HG03097 (cell line): ENCODE measurements around the gene SND1.

Experiments used
- ATAC-seq: cut with Tn5 transposase; IDR thresholded peaks from one replicate; pipeline ENCODE4 v1.9.1; 2021; ENCODE audit not compliant: unreplicated experiment, low FRiP score

SND1 gene

GRCh38 chr7:127798023-127798422 lies 146.0 kb downstream of the SND1 start:
- no peak for ATAC-seq

DNA sequence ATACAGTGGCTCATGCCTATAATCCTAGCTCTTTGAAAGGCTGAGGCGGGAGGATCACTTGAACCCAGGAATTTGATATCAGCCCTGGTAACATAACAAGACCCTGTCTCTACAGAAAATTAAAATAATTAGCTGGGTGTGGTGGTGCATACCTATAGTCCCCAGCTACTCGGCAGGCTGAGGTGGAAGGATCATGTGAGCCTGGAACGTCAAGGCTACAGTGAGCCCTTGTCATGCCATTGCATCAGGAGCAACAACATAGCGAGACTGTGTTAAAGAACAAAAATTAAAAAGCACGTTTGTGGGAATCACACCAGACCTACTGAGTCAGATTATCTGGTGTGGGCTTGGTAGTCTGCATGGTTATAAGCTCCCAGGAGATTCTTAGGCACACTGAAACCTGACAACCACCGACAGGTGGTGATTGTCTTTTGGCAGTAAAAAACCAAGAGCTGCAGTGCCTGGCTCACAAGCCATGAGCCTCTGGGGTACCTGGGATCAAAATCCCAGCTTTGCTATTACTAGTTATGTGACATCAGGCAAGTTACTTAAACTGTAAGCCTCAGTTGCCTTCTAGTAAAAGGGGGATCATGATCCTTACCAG lies 146.9 kb downstream of the SND1 start:
- ATAC-seq: no peak

DNA sequence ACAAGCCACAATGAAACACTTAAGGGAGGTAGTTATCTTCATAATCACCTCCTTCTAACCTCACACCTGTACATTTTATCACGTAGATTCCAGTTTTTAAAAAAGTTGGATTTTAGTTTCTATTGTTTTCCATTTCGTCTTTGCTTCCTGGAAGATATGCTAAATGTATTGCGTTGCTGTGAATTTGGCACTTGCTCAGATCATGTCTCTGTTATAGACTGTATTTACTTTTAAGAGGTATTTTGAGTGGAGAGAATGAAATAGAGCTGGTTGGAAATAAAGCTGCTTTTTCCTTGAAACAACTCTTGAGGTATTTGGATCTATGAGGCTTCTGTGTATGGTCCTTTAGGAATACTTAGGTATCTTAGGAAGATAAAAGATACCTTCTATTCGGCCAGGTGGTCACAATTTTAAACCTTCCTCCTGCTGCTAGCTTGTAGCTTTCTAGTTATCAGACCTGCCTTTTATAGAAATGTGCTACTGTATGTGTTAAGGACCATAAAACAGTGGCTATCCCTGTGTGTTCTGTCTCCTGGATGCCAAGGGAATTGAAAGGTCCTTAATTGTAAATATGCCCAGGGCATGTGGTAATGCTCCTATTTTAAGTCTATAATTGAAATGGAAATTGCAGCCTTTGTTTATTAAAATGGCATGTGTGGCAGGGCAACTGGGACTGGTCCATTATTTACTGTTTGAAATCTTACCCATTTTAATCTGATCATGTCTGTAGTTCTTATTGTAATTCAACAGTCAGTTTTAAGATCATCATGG lies 147.7 kb downstream of the SND1 start:
- ATAC-seq: no peak

DNA sequence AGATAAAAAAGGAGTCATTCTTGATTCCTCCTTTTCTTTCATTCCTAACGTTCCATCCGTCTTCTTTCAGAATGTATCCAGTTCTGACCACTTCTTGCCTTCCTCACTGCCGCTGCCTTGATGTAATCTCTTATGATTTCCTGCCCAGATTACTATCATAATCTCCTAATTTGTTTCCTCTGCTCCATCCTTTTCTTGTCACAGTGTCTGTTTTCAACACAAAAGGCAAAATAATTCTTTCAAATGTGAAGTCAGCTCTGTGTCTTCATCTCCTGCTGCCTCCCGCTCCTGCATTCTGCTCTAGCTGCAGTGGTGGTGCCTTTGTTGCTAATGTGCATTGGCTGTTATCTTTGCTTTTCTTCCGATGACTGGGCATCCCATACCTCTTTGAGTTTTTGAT lies 150.9 kb downstream of the SND1 start:
- no peak for ATAC-seq

GRCh38 chr7:127803626-127804025 lies 151.6 kb downstream of the SND1 start:
- ATAC-seq: no peak

GRCh38 chr7:127807340-127807739 lies 155.3 kb downstream of the SND1 start:
- no peak for ATAC-seq

GRCh38 chr7:127807829-127808228 lies 155.8 kb downstream of the SND1 start:
- no peak for ATAC-seq

DNA sequence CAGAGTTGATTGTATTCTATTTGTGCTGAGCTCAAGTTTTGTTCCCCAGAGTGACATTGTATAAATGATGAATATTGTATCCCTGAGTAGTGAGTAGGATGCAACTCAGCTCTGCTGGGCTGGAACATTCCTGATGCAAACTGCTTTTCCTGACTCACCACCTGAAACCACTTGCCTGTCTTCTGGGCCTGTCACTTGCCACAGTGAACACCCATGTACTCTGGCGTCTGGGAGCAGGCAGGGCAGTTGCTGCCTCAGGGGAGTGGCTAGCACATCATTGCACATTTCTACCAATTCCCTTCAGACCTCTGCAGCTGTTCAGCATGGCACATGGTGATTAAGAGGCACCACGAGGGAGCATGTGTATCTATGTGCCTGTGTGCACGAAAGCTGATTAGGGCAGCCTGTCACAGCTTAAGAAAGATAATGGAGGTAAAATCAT lies 157.3 kb downstream of the SND1 start:
- ATAC-seq: no peak

DNA sequence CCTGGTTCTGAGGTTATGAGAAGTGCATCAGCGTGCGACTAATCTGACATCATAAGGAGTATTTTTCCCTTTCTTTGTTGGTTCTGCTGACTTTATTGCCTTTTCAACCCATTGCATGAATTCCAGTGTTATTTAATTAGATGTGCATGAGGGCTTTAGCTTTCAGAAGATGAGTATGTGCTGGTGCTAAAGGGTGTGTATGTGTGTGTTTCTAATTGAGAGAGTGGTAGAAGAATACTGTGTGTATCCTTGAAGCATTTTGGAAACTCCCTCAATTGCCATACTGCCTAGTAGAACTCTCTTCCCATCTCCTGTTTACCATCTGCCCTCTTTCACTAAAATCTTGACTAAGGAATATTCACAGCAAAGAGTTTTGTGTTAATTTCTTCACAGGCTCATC lies 158.1 kb downstream of the SND1 start:
- ATAC-seq: no peak

DNA sequence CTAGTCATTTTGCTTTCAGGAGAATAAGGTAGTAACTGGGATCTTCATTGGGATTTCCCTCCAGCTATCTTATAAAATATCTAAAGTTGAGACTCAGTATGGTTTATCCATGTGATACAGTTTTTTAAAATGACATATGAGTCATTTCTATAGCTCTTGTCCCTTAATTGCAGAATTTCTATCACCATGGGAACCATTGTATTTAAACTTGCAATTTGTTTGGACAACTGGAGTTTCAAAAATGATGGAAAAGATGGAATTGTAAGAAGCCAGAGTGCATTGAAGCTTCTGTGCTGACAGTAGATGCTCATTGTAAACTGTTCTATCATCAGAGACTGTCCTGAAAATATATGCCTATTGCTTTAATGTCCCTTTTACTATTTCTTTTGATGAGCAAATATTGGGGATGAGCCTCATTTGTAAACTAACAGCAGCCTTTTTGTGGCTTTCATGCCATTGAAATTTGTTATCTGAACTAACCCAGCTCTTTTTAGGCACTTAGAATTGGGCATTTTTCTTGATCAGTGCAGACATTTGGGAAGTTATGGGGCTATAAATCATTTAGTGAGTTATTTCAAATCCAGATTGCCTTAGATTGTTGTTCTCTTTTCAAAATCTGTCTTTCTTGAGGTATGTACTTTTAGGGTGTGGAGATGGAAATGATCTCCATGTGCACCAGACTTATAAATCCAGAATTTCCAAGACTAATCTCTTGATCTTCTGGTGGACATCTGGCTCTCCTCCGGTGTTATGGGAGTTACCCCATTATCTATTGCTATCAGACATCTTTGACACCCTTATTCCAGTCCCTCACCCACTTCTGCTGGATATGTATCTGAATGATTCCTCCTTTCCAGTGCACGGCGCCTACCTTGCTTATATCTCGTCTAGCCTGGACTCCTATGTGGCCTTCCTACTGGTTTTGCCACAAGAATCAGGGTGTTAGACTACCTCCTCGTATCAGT lies 159.0 kb downstream of the SND1 start:
- no peak for ATAC-seq

DNA sequence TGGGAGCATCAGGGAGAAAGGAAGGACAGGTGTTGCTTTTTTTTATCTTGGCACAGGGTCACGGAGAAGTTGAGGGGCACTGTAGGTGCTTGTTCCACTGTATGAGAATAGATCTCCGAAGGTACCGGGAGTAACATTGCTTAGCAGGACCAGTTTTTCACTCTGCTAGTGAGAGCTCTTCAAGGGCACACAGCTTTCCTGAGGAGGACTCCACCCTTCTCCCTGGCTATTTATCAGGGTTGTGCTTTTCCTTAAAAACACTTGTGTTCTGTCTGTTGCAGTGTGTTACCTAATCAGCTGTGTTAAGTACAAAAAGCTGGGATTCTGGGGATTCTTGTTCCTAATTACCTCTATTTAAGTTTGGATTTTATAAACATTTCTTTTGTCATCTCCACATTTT lies 160.5 kb downstream of the SND1 start:
- no peak for ATAC-seq

DNA sequence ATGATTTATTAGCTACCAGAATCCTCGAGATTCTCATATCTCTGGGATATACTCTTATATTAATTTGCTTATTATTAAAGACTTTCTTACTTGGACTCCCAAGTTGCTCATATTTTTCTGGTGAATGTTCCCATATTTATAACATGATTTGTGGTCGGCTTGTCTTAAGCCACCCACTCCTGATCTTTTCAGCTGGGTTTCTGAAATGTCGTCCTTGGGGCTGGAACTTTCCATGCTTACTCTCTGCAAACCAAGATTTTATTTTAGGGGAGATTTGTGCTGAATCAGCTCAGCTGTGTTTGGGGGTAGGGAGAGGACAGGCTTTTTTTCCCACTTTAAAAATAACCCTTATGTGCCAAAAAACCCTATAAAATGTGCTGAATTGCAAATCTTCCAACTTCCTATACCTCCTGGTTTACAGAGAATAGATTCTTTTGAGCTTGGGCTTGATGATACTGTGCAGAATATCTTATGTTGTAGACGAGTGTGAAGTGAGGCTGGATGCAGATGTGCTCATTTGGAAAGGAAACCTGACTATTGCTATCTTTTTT lies 162.1 kb downstream of the SND1 start:
- no peak for ATAC-seq

- no peak for ATAC-seq
Measured at GRCh38 chr7:127815631-127816145, 163.7 kb downstream of the SND1 start.

- ATAC-seq: no peak
Measured at GRCh38 chr7:127816354-127817190, 164.6 kb downstream of the SND1 start.

DNA sequence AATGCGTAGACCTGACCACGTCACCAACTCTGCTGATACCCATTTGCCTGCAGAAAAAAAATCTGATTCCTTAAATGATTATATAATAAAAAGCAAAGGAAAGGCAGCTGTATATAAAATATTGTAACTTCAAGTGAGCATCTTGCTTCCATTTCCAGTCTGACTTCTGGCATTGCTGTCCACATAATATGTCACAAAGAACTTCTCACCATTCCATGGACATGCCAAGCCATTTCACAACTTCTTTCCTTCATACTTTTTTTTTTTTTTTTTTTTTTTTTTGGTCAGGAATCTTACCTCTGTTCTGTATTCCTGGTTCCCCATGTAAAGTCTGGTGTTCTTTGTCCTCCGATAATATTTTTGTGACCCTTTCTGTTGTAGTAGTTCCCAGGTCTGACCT lies 165.5 kb downstream of the SND1 start:
- ATAC-seq: no peak

DNA sequence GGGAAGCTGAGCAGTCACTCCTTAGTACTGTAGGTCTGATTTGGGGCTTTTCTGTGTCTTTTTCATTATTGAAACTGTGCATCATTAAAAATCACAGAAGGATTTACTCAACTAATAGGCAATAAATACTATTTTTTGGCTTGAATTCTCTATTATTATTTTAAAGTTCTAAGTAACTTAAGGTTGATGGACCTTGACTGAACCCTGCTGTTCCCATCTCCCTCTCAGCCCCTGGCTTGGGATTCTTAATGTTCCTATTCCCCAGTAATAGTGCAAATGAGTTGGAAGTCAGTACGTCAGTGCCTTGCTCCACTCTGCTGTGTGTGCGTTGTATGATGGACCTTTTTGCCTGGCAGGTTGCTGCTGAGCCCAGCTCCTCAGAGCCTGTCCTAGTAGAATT lies 166.3 kb downstream of the SND1 start:
- no peak for ATAC-seq

DNA sequence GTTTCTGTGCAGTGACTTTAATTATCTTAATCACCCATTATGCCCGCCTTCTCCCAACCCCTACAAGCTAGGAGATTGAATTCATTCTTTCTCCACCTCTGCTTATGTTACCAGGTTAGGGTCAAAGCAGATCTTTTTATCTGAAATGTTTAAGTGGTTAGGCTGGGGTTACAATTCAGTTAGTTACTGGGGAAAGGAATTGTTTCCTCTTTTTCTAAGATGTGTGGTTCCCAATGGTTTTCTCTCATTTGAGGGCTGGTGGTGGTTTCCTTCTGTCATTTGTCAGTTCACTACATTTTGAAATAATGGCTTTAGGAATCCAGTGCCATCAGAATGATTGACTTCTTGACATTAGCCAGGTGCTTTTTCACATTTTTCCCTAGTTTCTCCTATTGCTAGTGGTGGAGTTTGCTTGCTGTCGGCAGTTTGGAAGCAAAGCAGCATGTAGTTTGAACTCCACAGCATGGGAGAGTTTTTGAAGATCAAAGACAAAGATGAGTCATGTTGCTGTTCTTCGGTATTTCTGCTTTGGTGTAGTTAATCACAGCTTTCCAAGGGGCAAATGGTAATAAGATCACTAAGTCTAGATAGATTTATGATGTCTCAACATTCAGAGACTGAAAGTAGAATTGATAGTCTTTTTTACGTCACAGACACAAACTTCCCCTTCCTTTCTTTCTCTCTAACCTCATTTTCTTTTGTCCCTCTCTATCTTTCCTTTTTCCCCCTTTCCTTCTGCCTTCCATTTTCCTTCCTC lies 168.2 kb downstream of the SND1 start:
- no peak for ATAC-seq

GRCh38 chr7:127820732-127821085 lies 168.7 kb downstream of the SND1 start:
- ATAC-seq: no peak

DNA sequence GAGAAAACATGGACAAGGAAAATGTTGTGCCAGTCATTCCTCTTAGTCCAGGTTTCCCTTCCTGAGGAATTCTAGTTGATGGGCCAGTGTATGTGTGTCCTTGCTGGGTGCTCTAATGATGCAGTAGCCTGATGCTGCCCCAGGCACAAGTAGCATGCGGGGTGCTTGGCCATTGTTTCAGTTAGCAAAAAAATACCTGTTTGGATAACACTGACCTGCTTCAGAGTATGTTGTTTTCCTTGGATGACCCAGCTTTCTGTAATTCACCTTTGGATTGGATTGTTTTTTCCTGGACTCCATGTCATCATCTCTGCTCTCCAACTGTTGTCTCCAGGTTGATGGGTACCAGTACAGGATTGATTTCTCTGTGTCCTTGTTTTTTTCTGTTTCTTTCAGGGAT lies 169.2 kb downstream of the SND1 start:
- ATAC-seq: no peak
